WERI-Rb-1 (cell line): ENCODE measurements around the gene MSLN.
A peak's percentile ranks its signal among the peaks of the same experiment; 100 is the strongest.

ENCODE experiments used
- DNase-seq: peaks from one replicate; pipeline ENCODE4 v3.0.0-alpha.2; 2020
- H3K27ac ChIP-seq: fragments of 250-450 bp; sonication (Bioruptor Pico); 2 replicates; pipeline ENCODE4 v1.5.1; 2020; ENCODE audit warnings: mild to moderate bottlenecking, moderate library complexity
- H3K27me3 ChIP-seq: fragments of 250-450 bp; sonication (Bioruptor Pico); 2 replicates; pipeline ENCODE4 v1.5.1; 2021; ENCODE audit warnings: mild to moderate bottlenecking, low read depth, moderate library complexity; ENCODE audit not compliant: insufficient read depth, severe bottlenecking
- H3K36me3 ChIP-seq: fragments of 250-450 bp; sonication (Bioruptor Pico); 2 replicates; pipeline ENCODE4 v1.5.1; 2020; ENCODE audit warnings: mild to moderate bottlenecking, moderate library complexity
- H3K4me3 ChIP-seq: 2 replicates; pipeline ENCODE4 v1.5.1; 2011; ENCODE audit warnings: low read depth, mild to moderate bottlenecking, control low read depth, low read length
- H3K9me3 ChIP-seq: fragments of 250-450 bp; sonication (Bioruptor Pico); 2 replicates; pipeline ENCODE4 v1.5.1; 2021; ENCODE audit warnings: mild to moderate bottlenecking, moderate library complexity; ENCODE audit not compliant: severe bottlenecking
- CTCF ChIP-seq: IDR thresholded peaks from 2 replicates; pipeline ENCODE4 v1.5.1; 2011; ENCODE audit warnings: low read depth, mild to moderate bottlenecking, control low read depth, inconsistent platforms, low read length

Gene MSLN

DNA sequence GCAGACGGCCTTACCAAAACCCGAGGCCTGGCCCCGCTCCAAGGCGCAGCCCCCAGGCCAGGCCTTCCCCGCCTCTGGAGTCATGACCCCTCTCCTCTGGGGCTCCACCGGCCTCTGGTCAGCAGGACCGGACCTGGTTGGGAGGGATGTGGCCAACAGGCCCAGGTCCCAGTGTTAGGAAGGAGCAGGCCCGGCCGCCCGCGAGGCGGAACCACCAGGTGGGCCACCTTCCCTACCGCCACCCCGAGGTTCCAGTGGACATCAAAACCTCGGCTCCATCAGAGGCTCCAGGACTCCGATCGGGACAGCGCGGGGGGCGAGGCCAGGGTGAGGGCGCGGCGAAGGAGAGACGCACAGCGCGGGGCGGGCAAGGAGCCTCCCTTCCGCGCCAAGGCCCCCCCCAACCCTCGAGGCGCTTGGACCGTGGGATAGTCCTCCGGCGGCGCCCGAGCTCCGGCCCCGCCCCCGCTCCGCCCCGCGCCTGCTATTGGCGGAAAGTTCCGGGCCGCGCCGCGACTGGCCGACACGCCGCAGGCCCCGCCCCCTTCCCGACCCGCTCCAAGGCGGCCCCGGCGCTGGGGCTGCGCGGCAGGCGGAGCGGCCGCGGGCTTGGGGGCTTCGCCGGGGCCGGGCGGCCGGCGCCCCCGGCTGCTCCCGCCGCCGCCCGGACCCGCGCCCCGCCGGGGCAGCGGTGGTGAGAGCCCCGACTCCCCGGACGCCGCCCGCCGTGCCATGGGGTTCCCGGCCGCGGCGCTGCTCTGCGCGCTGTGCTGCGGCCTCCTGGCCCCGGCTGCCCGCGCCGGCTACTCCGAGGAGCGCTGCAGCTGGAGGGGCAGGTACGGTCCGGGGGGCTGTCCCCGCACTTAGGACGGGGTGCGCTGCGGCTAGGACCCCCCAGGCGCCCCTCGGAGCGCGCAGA, 45.7 kb upstream of the MSLN start, which contains the start of gene METRN:
Gene METRN (plus strand): TSS at position 561 of the 919 bp plus-strand sequence. CDS start 172 bp downstream, at position 733.
- peaks cover 3% of the 10 kb centered on the region for H3K27me3 ChIP-seq
- H3K27ac ChIP-seq: peak within 1 kb of the TSS; percentile 21; the same call in 1 of the 2 replicates
- H3K36me3 ChIP-seq: no peaks in the 10 kb centered on the region; the same call in 1 of the 2 replicates
- no peak for TF ChIP-seq CTCF
- no peaks in the 10 kb centered on the region for H3K9me3 ChIP-seq
- peak within 1 kb of the TSS; percentile 59 for H3K4me3 ChIP-seq
- peak; percentile 91 for DNase-seq

DNA sequence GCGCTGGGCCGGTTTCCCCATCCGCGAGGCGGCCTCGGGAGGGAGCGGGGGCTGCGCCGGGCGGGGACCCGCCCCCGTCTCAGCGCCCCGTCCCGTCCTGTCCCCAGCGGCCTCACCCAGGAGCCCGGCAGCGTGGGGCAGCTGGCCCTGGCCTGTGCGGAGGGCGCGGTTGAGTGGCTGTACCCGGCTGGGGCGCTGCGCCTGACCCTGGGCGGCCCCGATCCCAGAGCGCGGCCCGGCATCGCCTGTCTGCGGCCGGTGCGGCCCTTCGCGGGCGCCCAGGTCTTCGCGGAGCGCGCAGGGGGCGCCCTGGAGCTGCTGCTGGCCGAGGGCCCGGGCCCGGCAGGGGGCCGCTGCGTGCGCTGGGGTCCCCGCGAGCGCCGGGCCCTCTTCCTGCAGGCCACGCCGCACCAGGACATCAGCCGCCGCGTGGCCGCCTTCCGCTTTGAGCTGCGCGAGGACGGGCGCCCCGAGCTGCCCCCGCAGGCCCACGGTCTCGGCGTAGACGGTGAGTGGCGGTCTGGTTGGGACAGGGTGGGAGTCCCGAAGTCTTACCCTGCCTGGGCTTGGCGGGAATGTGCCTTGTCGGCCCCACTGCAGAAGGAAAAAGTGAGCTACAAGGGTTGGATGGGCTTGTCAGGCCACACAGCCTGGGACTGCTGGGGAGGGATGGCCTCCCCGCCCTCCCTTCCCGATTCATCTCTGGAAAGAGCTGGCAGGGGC, 44.9 kb upstream of the MSLN start:
- Histone ChIP-seq H3K4me3 (peak overlapping the region; percentile 59), H3K9me3 (no peaks in the 10 kb centered on the region), H3K27me3 (peaks cover 3% of the 10 kb centered on the region), H3K36me3 (no peaks in the 10 kb centered on the region; the same call in 1 of the 2 replicates), H3K27ac (peak overlapping the region; percentile 21; the same call in 1 of the 2 replicates)
- peak; percentile 46 for DNase-seq
- TF ChIP-seq CTCF: peak; percentile 49

DNA sequence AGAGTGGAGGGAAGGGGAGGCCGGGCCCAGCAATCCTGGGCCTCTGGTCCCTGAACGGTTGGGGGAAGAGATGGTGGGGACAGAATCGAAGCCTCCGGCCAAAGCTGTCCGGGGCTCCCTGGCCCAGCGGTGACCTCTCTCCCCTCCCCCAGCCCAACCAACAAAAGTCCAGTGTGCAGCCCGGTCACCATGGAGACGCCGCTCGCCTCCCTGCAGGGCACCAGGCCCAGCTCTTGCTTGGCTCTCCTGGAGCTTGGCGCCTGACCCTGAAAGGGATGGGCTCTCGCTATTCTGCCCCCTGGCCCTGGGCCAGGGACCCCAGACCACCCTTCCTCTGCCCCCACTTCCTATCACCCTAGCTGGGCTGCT, 44.4 kb upstream of the MSLN start:
- Histone ChIP-seq H3K27ac (no peak overlapping the region), H3K36me3 (no peaks in the 10 kb centered on the region; the same call in 1 of the 2 replicates), H3K4me3 (peak overlapping the region; percentile 36), H3K9me3 (no peaks in the 10 kb centered on the region), H3K27me3 (no peaks in the 10 kb centered on the region)
- no peak for DNase-seq
- TF ChIP-seq CTCF: no peak

- TF ChIP-seq CTCF: no peak
- no peaks in the 10 kb centered on the region for H3K9me3 ChIP-seq
- H3K4me3 ChIP-seq: no peak overlapping the region
- peaks cover 2% of the 10 kb centered on the region; the same call in 1 of the 2 replicates for H3K36me3 ChIP-seq
- no peaks in the 10 kb centered on the region for H3K27me3 ChIP-seq
- no peak overlapping the region for H3K27ac ChIP-seq
- no peak for DNase-seq
These were observed 43.7 kb upstream of the MSLN start for GRCh38 chr16:716768-717325.

- peaks cover 6% of the 10 kb centered on the region; the same call in 1 of the 2 replicates for H3K36me3 ChIP-seq
- DNase-seq: no peak
- no peak for TF ChIP-seq CTCF
- H3K4me3 ChIP-seq: no peak overlapping the region
- no peaks in the 10 kb centered on the region for H3K27me3 ChIP-seq
- no peak overlapping the region; the same call in 1 of the 2 replicates for H3K27ac ChIP-seq
- H3K9me3 ChIP-seq: no peaks in the 10 kb centered on the region
These were observed 42.9 kb upstream of the MSLN start for GRCh38 chr16:717450-718245.
